Left cardiac atrium (tissue), 4 donors: Measurements from ENCODE around the gene WFDC8. TPM values are rescaled to one million over a fixed set of nuclear protein-coding genes. Genes with fewer than 3 reads are reported as not detected.

ENCODE experiments used
- ATAC-seq, 2 donors: fragments of 200-7000 bp; cut with Tn5 transposase; one replicate each; pipeline ENCODE4 v1.9.1; 2020; ENCODE audit warnings: mild to moderate bottlenecking in 2 of 2, moderate library complexity in 2 of 2
- DNase-seq: peaks from one replicate; pipeline ENCODE4 v3.0.0-alpha.2; 2020
- intact Hi-C, 2 donors: fragments of 100-400 bp; cut with DNase I; formaldehyde crosslinking; loops; one replicate each; pipeline versions ENCODE4 v1.14.1 to v1.15.1; 2022 to 2023
- total RNA-seq, 2 donors: library from RNA; stranded (reverse); fragmentation: NEBNext Ultra II Directional; extraction: Animal tissue kit (Norgen Biotek cat#: 25700); gene quantifications; one replicate each; pipeline ENCODE4 v1.2.1, GENCODE V29; 2021
- donor health status: DM: no; HTN: yes; CAD: no.
- donor health status: DM: no; HTN: yes; CAD: no; lungs with severe emphysema.
- donor health status: DM: yes; HTN: yes; CAD: no.
- donor health status: Dilated cardiomyopathy.

Gene WFDC8
- total RNA-seq, 2 donors from 2014 or later, result not detected

- intact Hi-C loops, result no loop called here
- no peak for DNase-seq
- no peak for ATAC-seq
Observed at GRCh38 chr20:45506398-45506797, 72.7 kb downstream of the WFDC8 start.

GRCh38 chr20:45503403-45503802 lies 75.7 kb downstream of the WFDC8 start:
- intact Hi-C loops, result no loop called here
- DNase-seq, result no peak
- ATAC-seq, result no peak

GRCh38 chr20:45502561-45502960 lies 76.5 kb downstream of the WFDC8 start:
- intact Hi-C loops, result no loop called here
- no peak for ATAC-seq
- no peak for DNase-seq

Other genes with a start within 250 kb of the WFDC8 start
- gene SDC4, start 230.9 kb downstream of the WFDC8 start, total RNA-seq, result 100 to 1,000 TPM in 1 of 2 donors, 10 to 100 TPM in 1; 51.4 to 152 TPM
- 10 to 100 TPM; 23.4 to 24.1 TPM for gene SYS1, start 216.1 kb downstream of the WFDC8 start, total RNA-seq
- gene TP53TG5, start 201.0 kb downstream of the WFDC8 start, total RNA-seq, result 1 to 10 TPM in 1 of 2 donors, under 1 TPM in 1; 0.68 to 2.0 TPM
- 100 to 1,000 TPM; 177 to 200 TPM for gene DBNDD2, start 171.0 kb downstream of the WFDC8 start, total RNA-seq
- gene PIGT, start 163.1 kb downstream of the WFDC8 start, total RNA-seq, result 100 to 1,000 TPM; 104 to 129 TPM
- 1 to 10 TPM in 1 of 2 donors, under 1 TPM in 1; 0.52 to 6.9 TPM for gene WFDC2, start 109.5 kb downstream of the WFDC8 start, total RNA-seq
- gene SPINT3, start 63.7 kb downstream of the WFDC8 start, total RNA-seq, result not detected
- not detected for gene WFDC6, start 39.8 kb downstream of the WFDC8 start, total RNA-seq
- gene EPPIN, start 31.9 kb downstream of the WFDC8 start, total RNA-seq, result under 1 TPM in 1 of 2 donors, not detected in 1; 0.68 TPM
- not detected for gene WFDC10A, start 50.5 kb upstream of the WFDC8 start, total RNA-seq
- gene WFDC9, start 52.0 kb upstream of the WFDC8 start, total RNA-seq, result not detected
- not detected for gene WFDC11, start 91.0 kb upstream of the WFDC8 start, total RNA-seq
- gene WFDC13, start 122.8 kb upstream of the WFDC8 start, total RNA-seq, result not detected
- gene WFDC10B, start 125.7 kb upstream of the WFDC8 start, total RNA-seq, result not detected
- not detected for gene SPINT4, start 143.1 kb upstream of the WFDC8 start, total RNA-seq
- gene WFDC3, start 212.6 kb upstream of the WFDC8 start, total RNA-seq, result under 1 TPM in 1 of 2 donors, not detected in 1; 0.39 TPM
- gene DNTTIP1, start 212.7 kb upstream of the WFDC8 start, total RNA-seq, result 10 to 100 TPM; 18.2 to 18.9 TPM
- 1 to 10 TPM in 1 of 2 donors, under 1 TPM in 1; 0.73 to 1.6 TPM for gene UBE2C, start 233.4 kb upstream of the WFDC8 start, total RNA-seq
- under 1 TPM in 1 of 2 donors, not detected in 1; 0.32 TPM for gene TNNC2, start 248.0 kb upstream of the WFDC8 start, total RNA-seq